H1 (cell line): ENCODE results near the gene CAV1. TPM values are rescaled to one million over a fixed set of nuclear protein-coding genes. Genes with fewer than 3 reads are reported as not detected.
"Not testable (repeated sequence)": the region's sequence is repeated elsewhere in the genome, so short reads cannot be mapped to it uniquely, and the experiment has no call there.

Experiments used
- CTCF ChIA-PET: fragments of 300-600 bp; sonication (Branson Sonifier 250); formaldehyde crosslinking; loops from one replicate; lab custom pipeline; 2021; ENCODE audit not compliant: partially characterized antibody; lab: Charles Lee
- POLR2A ChIA-PET: fragments of 300-600 bp; sonication (Branson Sonifier 250); formaldehyde crosslinking; loops from one replicate; lab custom pipeline; 2021; ENCODE audit warnings: inconsistent platforms; ENCODE audit not compliant: partially characterized antibody; lab: Charles Lee
- DNase-seq, 2 experiments: peaks; one replicate each; pipeline versions ENCODE4 v3.0.0 to v3.0.0-alpha.2; 2010 to 2022; ENCODE audit warnings: low spot score in 2 of 2, low read depth in 1 of 2, mixed read lengths in 1 of 2
- FAIRE-seq: peaks from 2 replicates; lab custom pipeline; 2011; peaks lifted over from hg19 to GRCh38; lab: Jason Lieb, UNC
- H2AFZ ChIP-seq: 2 replicates; pipeline ENCODE4 v1.8.1; 2012; ENCODE audit warnings: low read length, inconsistent platforms
- H2AK5ac ChIP-seq: 2 replicates; pipeline ENCODE4 v1.6.1; 2013; ENCODE audit warnings: low read depth, low read length
- H2BK120ac ChIP-seq: replicated peaks from 2 replicates; pipeline ENCODE3; 2013; ENCODE audit warnings: low read depth, low read length, inconsistent platforms
- H2BK12ac ChIP-seq: 2 replicates; pipeline ENCODE4 v1.6.1; 2013; ENCODE audit warnings: low read depth, low read length
- H2BK15ac ChIP-seq: 2 replicates; pipeline ENCODE4 v1.6.1; 2013; ENCODE audit warnings: low read length
- H2BK20ac ChIP-seq: 2 replicates; pipeline ENCODE4 v1.6.1; 2013; ENCODE audit warnings: low read length
- H2BK5ac ChIP-seq: 2 replicates; pipeline ENCODE4 v1.6.1; 2013; ENCODE audit warnings: low read depth, low read length
- H3K14ac ChIP-seq: 2 replicates; pipeline ENCODE4 v1.6.1; 2013; ENCODE audit warnings: inconsistent platforms; ENCODE audit not compliant: insufficient read length
- H3K18ac ChIP-seq: 2 replicates; pipeline ENCODE4 v1.6.1; 2013; ENCODE audit warnings: low read length; ENCODE audit errors: extremely low read depth
- H3K23ac ChIP-seq: 2 replicates; pipeline ENCODE4 v1.6.1; 2013; ENCODE audit warnings: inconsistent platforms; ENCODE audit not compliant: insufficient read length
- H3K23me2 ChIP-seq: 2 replicates; pipeline ENCODE4 v1.6.1; 2013; ENCODE audit warnings: low read depth, low read length
- H3K27ac ChIP-seq: 2 replicates; pipeline ENCODE4 v1.6.1; 2011; ENCODE audit warnings: low read depth, low read length, inconsistent platforms
- H3K27me3 ChIP-seq, 4 experiments: replicated peaks in 1 of 4; 1 replicate in 1 of 4; 2 replicates in 3 of 4; pipeline versions ENCODE4 v1.6.1 to v1.8.1; 2011 to 2013; ENCODE audit warnings: low read length in 3 of 4, mild to moderate bottlenecking in 3 of 4, inconsistent platforms in 2 of 4, mixed read lengths in 2 of 4, moderate library complexity in 1 of 4; ENCODE audit not compliant: control insufficient read depth in 3 of 4, insufficient read depth in 3 of 4; ENCODE audit errors: extremely low read depth in 1 of 4
- H3K36me3 ChIP-seq, 4 experiments: 2 replicates each; pipeline versions ENCODE4 v1.6.1 to v1.8.1; 2011 to 2013; ENCODE audit warnings: mild to moderate bottlenecking in 4 of 4, low read length in 3 of 4, moderate library complexity in 2 of 4, control low read depth in 1 of 4, inconsistent platforms in 1 of 4; ENCODE audit not compliant: insufficient read depth in 4 of 4, control insufficient read depth in 2 of 4
- H3K4ac ChIP-seq: replicated peaks from 2 replicates; pipeline ENCODE3; 2013; ENCODE audit warnings: low read length, low read depth, mixed read lengths, inconsistent platforms; ENCODE audit not compliant: insufficient read length
- H3K4me1 ChIP-seq, 4 experiments: replicated peaks in 1 of 4; 1 replicate in 1 of 4; 2 replicates in 3 of 4; pipeline versions ENCODE4 v1.6.1 to v1.8.1; 2011 to 2013; ENCODE audit warnings: low read length in 3 of 4, inconsistent platforms in 2 of 4, mixed read lengths in 1 of 4; ENCODE audit not compliant: insufficient read depth in 4 of 4, control insufficient read depth in 3 of 4
- H3K4me2 ChIP-seq, 2 experiments: 2 replicates each; pipeline versions ENCODE4 v1.6.1 to v1.8.1; 2011 to 2013; ENCODE audit warnings: low read depth in 2 of 2, low read length in 2 of 2, control low read depth in 1 of 2, inconsistent platforms in 1 of 2, mild to moderate bottlenecking in 1 of 2; ENCODE audit not compliant: insufficient read depth in 1 of 2
- H3K4me3 ChIP-seq, 4 experiments: fragments of 200-600, 300-600 bp in 1 of 4; sonication (generic), shearing (Covaris generic), sonication (Bioruptor Twin) in 1 of 4; 2 replicates each; pipeline versions ENCODE4 v1.5.1 to v1.8.1; 2011 to 2016; ENCODE audit warnings: low read length in 4 of 4, low read depth in 3 of 4, control low read depth in 2 of 4, inconsistent platforms in 2 of 4, mild to moderate bottlenecking in 2 of 4, mixed read lengths in 1 of 4, moderate library complexity in 1 of 4; ENCODE audit not compliant: insufficient read depth in 2 of 4; ENCODE audit errors: extremely low read depth in 1 of 4
- H3K56ac ChIP-seq: replicated peaks from 2 replicates; pipeline ENCODE3; 2013; ENCODE audit warnings: low read depth, mild to moderate bottlenecking, mixed read lengths, low read length, inconsistent platforms; ENCODE audit not compliant: insufficient read length
- H3K79me1 ChIP-seq: 2 replicates; pipeline ENCODE4 v1.6.1; 2013; ENCODE audit warnings: low read depth, low read length, control low read depth
- H3K79me2 ChIP-seq, 2 experiments: 2 replicates each; pipeline versions ENCODE4 v1.6.1 to v1.8.1; 2012 to 2013; ENCODE audit warnings: low read length in 2 of 2, mild to moderate bottlenecking in 2 of 2, inconsistent platforms in 1 of 2; ENCODE audit not compliant: insufficient read depth in 2 of 2, control insufficient read depth in 1 of 2
- H3K9ac ChIP-seq, 4 experiments: replicated peaks in 1 of 4; 1 replicate in 1 of 4; 2 replicates in 3 of 4; pipeline versions ENCODE4 v1.6.1 to v1.8.1; 2011 to 2013; ENCODE audit warnings: low read depth in 3 of 4, low read length in 3 of 4, control low read depth in 2 of 4, mild to moderate bottlenecking in 2 of 4, moderate library complexity in 2 of 4, inconsistent platforms in 1 of 4; ENCODE audit errors: extremely low read depth in 1 of 4
- H3K9me3 ChIP-seq, 2 experiments: 2 replicates each; pipeline versions ENCODE4 v1.6.1 to v1.8.1; 2012 to 2013; ENCODE audit warnings: mild to moderate bottlenecking in 2 of 2, moderate library complexity in 2 of 2, control low read depth in 1 of 2, inconsistent platforms in 1 of 2, low read depth in 1 of 2, low read length in 1 of 2, mixed read lengths in 1 of 2; ENCODE audit not compliant: insufficient read depth in 2 of 2
- H4K20me1 ChIP-seq, 2 experiments: replicated peaks in 1 of 2; 2 replicates each; pipeline versions ENCODE3 to v1.8.1; 2011 to 2013; ENCODE audit warnings: inconsistent platforms in 2 of 2, low read length in 2 of 2, mild to moderate bottlenecking in 1 of 2; ENCODE audit not compliant: insufficient read depth in 2 of 2, control insufficient read depth in 1 of 2
- H4K5ac ChIP-seq: 2 replicates; pipeline ENCODE4 v1.6.1; 2013; ENCODE audit warnings: low read length, low read depth, mixed read lengths, inconsistent platforms; ENCODE audit not compliant: insufficient read length
- H4K8ac ChIP-seq: 2 replicates; pipeline ENCODE4 v1.8.0; 2013; ENCODE audit warnings: mild to moderate bottlenecking, moderate library complexity, low read length, inconsistent platforms; ENCODE audit not compliant: insufficient read depth; ENCODE audit errors: extremely low read depth
- H4K91ac ChIP-seq: replicated peaks from 2 replicates; pipeline ENCODE3; 2013; ENCODE audit warnings: low read length, mixed read lengths, inconsistent platforms; ENCODE audit not compliant: insufficient read length
- RAD21 ChIP-seq, 2 experiments: IDR thresholded peaks in 1 of 2; conservative IDR thresholded peaks in 1 of 2; 2 replicates each; pipeline ENCODE4 v1.6.1; 2011; ENCODE audit warnings: low read depth in 2 of 2, low read length in 2 of 2, improper control_type of control experiment in 1 of 2, inconsistent platforms in 1 of 2, mild to moderate bottlenecking in 1 of 2, moderate library complexity in 1 of 2
- TBP ChIP-seq: IDR thresholded peaks from 2 replicates; pipeline ENCODE4 v1.6.1; 2011; ENCODE audit warnings: low read depth, low read length, improper control_type of control experiment
- WGBS, 2 experiments: shearing (Covaris generic) in 1 of 2; methylation state at CpG; one replicate each; pipeline versions ENCODE4 v1.1.6 to v1.1.7; 2013 to 2015; ENCODE audit warnings: low lambda C conversion rate in 2 of 2, mixed read lengths in 2 of 2, inconsistent platforms in 1 of 2, low coverage in 1 of 2, missing lambda C conversion rate in 1 of 2; ENCODE audit not compliant: insufficient replicate concordance in 2 of 2, insufficient coverage in 1 of 2, insufficient read length in 1 of 2; ENCODE audit errors: extremely low coverage in 1 of 2, missing lambda C conversion rate in 1 of 2; 5-methylcytosine and 5-hydroxymethylcytosine counted together
- polyA plus RNA-seq, 7 experiments: library from polyadenylated mRNA; depleted of rRNA in 3 of 7; stranded (reverse) in 5 of 7; unstranded in 2 of 7; fragments of >200 nt in 5 of 7; fragments of 200-250 nt in 2 of 7; gene quantifications; 1 replicate in 5 of 7; 2 replicates in 1 of 7; 4 replicates in 1 of 7; pipeline versions ENCODE4 v1.2.1 to v1.2.3, GENCODE V29; 2011 to 2013; ENCODE audit warnings: missing spikeins in 2 of 7, mixed read lengths in 2 of 7
- total RNA-seq: library from RNA; stranded (reverse); fragmentation: NEBNext Ultra II Directional; extraction: Animal tissue kit (Norgen Biotek cat#: 25700); gene quantifications from 2 replicates; pipeline ENCODE4 v1.2.1, GENCODE V29; 2021

CAV1 gene
- total and polyA plus RNA-seq, 2 of the 8 experiments (the other 6 are each of a cell fraction or from before 2014, with no cell fraction given) = 16.3 to 21.8 TPM

DNA sequence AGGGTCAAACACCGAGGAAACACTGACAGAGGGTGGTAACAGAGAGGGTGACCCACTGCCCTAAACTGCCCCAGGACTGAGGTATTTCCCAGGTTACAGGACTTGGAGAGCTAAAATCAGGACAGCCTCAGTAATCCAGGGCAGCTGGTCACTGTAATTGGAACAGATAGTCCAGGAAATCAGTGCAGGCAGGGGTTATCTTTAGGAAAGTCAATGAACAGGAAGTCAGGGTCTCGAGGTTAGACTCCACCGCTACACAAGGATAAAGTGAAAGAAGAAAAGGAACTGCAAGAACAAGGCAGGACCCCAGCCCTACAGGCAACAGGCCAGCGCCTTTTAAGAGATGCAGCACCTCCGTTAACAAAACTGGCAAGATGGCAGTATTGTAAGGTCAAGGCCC is 61.1 kb downstream of the CAV1 start (continued):
- no peak for TF ChIP-seq RAD21 (IDR thresholded peaks at IDR 0.05 in 1 of 2, conservative IDR thresholded peaks at IDR 0.05 in 1 of 2; ENCODE audit: low read depth in 2 of 2, low read length in 2 of 2)
- no peak for TF ChIP-seq TBP
- TF ChIP-seq, all 59 proteins: peak for 0

- H2AFZ ChIP-seq, H3K36me3 ChIP-seq, H2BK20ac ChIP-seq, H3K56ac ChIP-seq, H3K14ac ChIP-seq, H3K4ac ChIP-seq, H3K9ac ChIP-seq, H3K79me1 ChIP-seq, H3K79me2 ChIP-seq, H3K23ac ChIP-seq, H2BK15ac ChIP-seq, H3K23me2 ChIP-seq, H3K4me3 ChIP-seq, H3K4me2 ChIP-seq, H3K27me3 ChIP-seq, H3K18ac ChIP-seq, H2BK5ac ChIP-seq, H3K9me3 ChIP-seq, H2BK120ac ChIP-seq, FAIRE-seq, DNase-seq, H2BK12ac ChIP-seq, H4K91ac ChIP-seq, POLR2A ChIA-PET, H3K27ac ChIP-seq, H3K4me1 ChIP-seq, H2AK5ac ChIP-seq, H4K8ac ChIP-seq, H4K20me1 ChIP-seq, H4K5ac ChIP-seq: not testable (repeated sequence)
- WGBS, 2 experiments = 98% methylated on average over 3 of the region's 3 CpGs; no CpG with 5 or more reads in 1 of the 2 experiments
- CTCF ChIA-PET = interaction anchor here (0.7 to 5.8 kb wide), 11 partner anchors 10 to 407 kb away, joined by 3 to 107 read pairs (median 4); no protein-coding TSS in a partner anchor
These were observed 62.4 kb downstream of the CAV1 start for GRCh38 chr7:116587200-116587599.
